Measurements from ENCODE around the gene TNIP1. TPM values are rescaled to one million over a fixed set of nuclear protein-coding genes. Genes with fewer than 3 reads are reported as not detected.

TNIP1 gene
- total RNA-seq, 1 experiment from 2014 or later: 122 TPM

GRCh38 chr5:151065609-151066008 lies 15.2 kb downstream of the TNIP1 start:
- CTCF ChIA-PET: no interaction called here
- 0 out of 2 replicates have a peak, but pooled peaks cover 1% of the 10 kb centered on the region for H3F3A ChIP-seq (ENCODE audit: insufficient read depth, low read depth)
- peaks cover 72% of the 10 kb centered on the region for H3K79me2 ChIP-seq (ENCODE audit: low read depth)
- H3K9me3 ChIP-seq (ENCODE audit: insufficient read depth, low read depth): no peaks in the 10 kb centered on the region
- DNase-seq: no peak
- H2AFZ ChIP-seq: no peak overlapping the region
- BruUV-seq (replicated peaks): no TSS peak
- H3K27ac ChIP-seq: no peak overlapping the region
- no peaks in the 10 kb centered on the region; the same call in 1 of the 2 replicates for H4K20me1 ChIP-seq (ENCODE audit: insufficient read depth)
- TF ChIP-seq, protein P1, sequence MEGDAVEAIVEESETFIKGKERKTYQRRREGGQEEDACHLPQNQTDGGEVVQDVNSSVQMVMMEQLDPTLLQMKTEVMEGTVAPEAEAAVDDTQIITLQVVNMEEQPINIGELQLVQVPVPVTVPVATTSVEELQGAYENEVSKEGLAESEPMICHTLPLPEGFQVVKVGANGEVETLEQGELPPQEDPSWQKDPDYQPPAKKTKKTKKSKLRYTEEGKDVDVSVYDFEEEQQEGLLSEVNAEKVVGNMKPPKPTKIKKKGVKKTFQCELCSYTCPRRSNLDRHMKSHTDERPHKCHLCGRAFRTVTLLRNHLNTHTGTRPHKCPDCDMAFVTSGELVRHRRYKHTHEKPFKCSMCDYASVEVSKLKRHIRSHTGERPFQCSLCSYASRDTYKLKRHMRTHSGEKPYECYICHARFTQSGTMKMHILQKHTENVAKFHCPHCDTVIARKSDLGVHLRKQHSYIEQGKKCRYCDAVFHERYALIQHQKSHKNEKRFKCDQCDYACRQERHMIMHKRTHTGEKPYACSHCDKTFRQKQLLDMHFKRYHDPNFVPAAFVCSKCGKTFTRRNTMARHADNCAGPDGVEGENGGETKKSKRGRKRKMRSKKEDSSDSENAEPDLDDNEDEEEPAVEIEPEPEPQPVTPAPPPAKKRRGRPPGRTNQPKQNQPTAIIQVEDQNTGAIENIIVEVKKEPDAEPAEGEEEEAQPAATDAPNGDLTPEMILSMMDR (conservative IDR thresholded peaks at IDR 0.05): no peak
- no peak for TF ChIP-seq EZH2 (IDR thresholded peaks at IDR 0.05; ENCODE audit: low read depth)
- H3K4me1 ChIP-seq (replicated peaks; ENCODE audit: insufficient read depth): peaks cover 24% of the 10 kb centered on the region
- intact Hi-C loops (cut with micrococcal nuclease; ENCODE audit: unreplicated experiment): no loop called here
- H3K4me3 ChIP-seq: no peak overlapping the region
- peaks cover 11% of the 10 kb centered on the region for H3K36me3 ChIP-seq (ENCODE audit: low read depth)
- no peaks in the 10 kb centered on the region for H3K27me3 ChIP-seq (ENCODE audit: insufficient read depth, low read depth)
- no peaks in the 10 kb centered on the region for H3K9me2 ChIP-seq (ENCODE audit: insufficient read depth)
- POLR2A ChIA-PET (ENCODE audit: unreplicated experiment): no interaction called here
- no peak overlapping the region for H3K4me2 ChIP-seq

DNA sequence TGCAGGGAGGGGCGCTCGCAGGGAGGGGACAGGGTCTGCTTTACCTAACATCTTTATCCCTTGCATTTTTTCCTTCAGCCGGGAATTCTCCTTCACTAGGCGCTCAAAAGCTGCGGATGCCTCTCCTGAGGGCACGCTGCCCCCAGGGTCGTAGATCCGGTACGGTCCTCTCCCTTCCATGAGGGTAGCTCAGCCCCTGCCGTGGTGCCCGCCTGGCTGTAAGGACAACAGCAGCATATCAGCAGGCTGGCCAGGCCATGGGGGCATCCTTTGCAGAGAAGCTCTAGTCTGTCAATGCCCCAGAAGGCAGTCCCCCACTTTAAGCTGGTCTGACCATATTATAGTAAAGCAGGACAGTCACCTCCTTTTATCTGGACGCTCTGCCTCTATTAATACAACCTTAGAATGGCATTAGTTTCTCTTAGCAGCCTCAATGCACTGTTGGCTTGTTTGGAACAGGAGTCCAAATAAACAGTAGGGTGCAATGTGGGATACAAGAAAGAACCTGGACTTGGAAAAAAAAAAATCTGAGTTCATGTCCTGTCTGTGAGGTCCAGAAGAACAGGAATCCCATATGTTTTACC lies 15.8 kb downstream of the TNIP1 start:
- no peak overlapping the region for H2AFZ ChIP-seq
- H3K4me3 ChIP-seq: no peak overlapping the region
- no peak for TF ChIP-seq EZH2 (IDR thresholded peaks at IDR 0.05; ENCODE audit: low read depth)
- TF ChIP-seq, protein P1 (conservative IDR thresholded peaks at IDR 0.05): no peak
- BruUV-seq (replicated peaks): no TSS peak
- H3K79me2 ChIP-seq (ENCODE audit: low read depth): peaks cover 66% of the 10 kb centered on the region
- H3K4me2 ChIP-seq: no peak overlapping the region
- ChIA-PET CTCF (no interaction called here), POLR2A (ENCODE audit: unreplicated experiment) (no interaction called here)
- H4K20me1 ChIP-seq (ENCODE audit: insufficient read depth): no peaks in the 10 kb centered on the region; the same call in 1 of the 2 replicates
- H3K9me2 ChIP-seq (ENCODE audit: insufficient read depth): no peaks in the 10 kb centered on the region
- no peaks in the 10 kb centered on the region for H3K9me3 ChIP-seq (ENCODE audit: insufficient read depth, low read depth)
- peaks cover 30% of the 10 kb centered on the region for H3K4me1 ChIP-seq (replicated peaks; ENCODE audit: insufficient read depth)
- H3F3A ChIP-seq (ENCODE audit: insufficient read depth, low read depth): peaks cover 7% of the 10 kb centered on the region; the same call in 1 of the 2 replicates
- peaks cover 17% of the 10 kb centered on the region for H3K36me3 ChIP-seq (ENCODE audit: low read depth)
- no peak overlapping the region for H3K27ac ChIP-seq
- intact Hi-C loops (cut with micrococcal nuclease; ENCODE audit: unreplicated experiment): no loop called here
- no peaks in the 10 kb centered on the region for H3K27me3 ChIP-seq (ENCODE audit: insufficient read depth, low read depth)
- no peak for DNase-seq

- Histone ChIP-seq H3K4me3 (no peak overlapping the region), H3F3A (ENCODE audit: insufficient read depth, low read depth) (peaks cover 7% of the 10 kb centered on the region; the same call in 1 of the 2 replicates), H3K9me2 (ENCODE audit: insufficient read depth) (no peaks in the 10 kb centered on the region), H3K4me2 (peak overlapping the region; percentile 37), H3K36me3 (ENCODE audit: low read depth) (peaks cover 17% of the 10 kb centered on the region), H3K4me1 (replicated peaks; ENCODE audit: insufficient read depth) (peaks cover 38% of the 10 kb centered on the region), H3K27me3 (ENCODE audit: insufficient read depth, low read depth) (no peaks in the 10 kb centered on the region), H4K20me1 (ENCODE audit: insufficient read depth) (no peaks in the 10 kb centered on the region; the same call in 1 of the 2 replicates), H3K27ac (peak overlapping the region; percentile 53), H2AFZ (no peak overlapping the region), H3K79me2 (ENCODE audit: low read depth) (peaks cover 49% of the 10 kb centered on the region), H3K9me3 (ENCODE audit: insufficient read depth, low read depth) (no peaks in the 10 kb centered on the region)
- POLR2A ChIA-PET (ENCODE audit: unreplicated experiment): no interaction called here
- intact Hi-C loops (cut with micrococcal nuclease; ENCODE audit: unreplicated experiment): loop anchor here (1.0 kb wide), 1 partner anchor 9 kb away; no protein-coding TSS in a partner anchor
- no TSS peak for BruUV-seq (replicated peaks)
- no peak for TF ChIP-seq EZH2 (IDR thresholded peaks at IDR 0.05; ENCODE audit: low read depth)
- TF ChIP-seq, protein P1 (conservative IDR thresholded peaks at IDR 0.05): no peak
- DNase-seq: peak in 1 of 2 experiments; percentile 55
- CTCF ChIA-PET: interaction anchor here (0.8 kb wide), 1 partner anchor 15 kb away, joined by 3 read pairs; no protein-coding TSS in a partner anchor
Observed at GRCh38 chr5:151063142-151063989, 17.5 kb downstream of the TNIP1 start.
